HepG2 (cell line): Measurements from ENCODE around the gene ZNF586.

Source experiments
- BHLHE40 ChIP-seq: IDR thresholded peaks from 2 replicates; pipeline ENCODE4 v1.6.1; 2011; ENCODE audit warnings: low read length, improper control_type of control experiment
- CREM ChIP-seq, 2 experiments: sonication (generic) in 1 of 2; formaldehyde crosslinking in 1 of 2; IDR thresholded peaks; 2 replicates each; pipeline versions ENCODE4 v1.4.0 to v1.6.1; 2016 to 2020; ENCODE audit warnings: antibody characterized with exemption in 1 of 2, mild to moderate bottlenecking in 1 of 2, missing genetic modification reagents in 1 of 2
- EED ChIP-seq: sonication (generic); formaldehyde crosslinking; IDR thresholded peaks from 2 replicates; pipeline ENCODE4 v1.5.0; 2020; ENCODE audit warnings: mild to moderate bottlenecking, missing genetic modification reagents
- EP300 ChIP-seq, 3 experiments: sonication (generic) in 1 of 3; formaldehyde crosslinking in 1 of 3; IDR thresholded peaks; 2 replicates each; pipeline versions ENCODE4 v1.5.1 to v1.6.1; 2011 to 2020; ENCODE audit warnings: low read depth in 2 of 3, low read length in 2 of 3, borderline replicate concordance in 1 of 3, improper control_type of control experiment in 1 of 3, mild to moderate bottlenecking in 1 of 3, missing genetic modification reagents in 1 of 3, moderate library complexity in 1 of 3
- HDAC2 ChIP-seq: sonication (generic); formaldehyde crosslinking; IDR thresholded peaks from 2 replicates; pipeline ENCODE4 v1.4.0; 2020; ENCODE audit warnings: missing genetic modification reagents
- HMG20B ChIP-seq: conservative IDR thresholded peaks from 2 replicates; pipeline ENCODE4 v1.6.1; 2016; ENCODE audit warnings: missing genetic modification reagents, missing compliant biosample characterization
- IKZF1 ChIP-seq: fragments of 450-650 bp; IDR thresholded peaks from 2 replicates; pipeline ENCODE4 v1.7.1; 2016
- POLR2A ChIP-seq, 2 experiments: IDR thresholded peaks; 2 replicates each; pipeline ENCODE4 v1.6.1; 2011; ENCODE audit warnings: low read depth in 2 of 2, low read length in 2 of 2, mild to moderate bottlenecking in 1 of 2, moderate library complexity in 1 of 2; ENCODE audit not compliant: insufficient read depth in 1 of 2
- POLR2G ChIP-seq: fragments of 200-400 bp; formaldehyde crosslinking; IDR thresholded peaks from 2 replicates; pipeline ENCODE4 v1.6.1; 2018; ENCODE audit warnings: mild to moderate bottlenecking, low read depth, low read length, moderate library complexity
- TFAP4 ChIP-seq: sonication (generic); IDR thresholded peaks from 2 replicates; pipeline ENCODE4 v1.6.1; 2016; ENCODE audit warnings: low read depth, borderline replicate concordance
- ZNF883 ChIP-seq: sonication (generic); formaldehyde crosslinking; IDR thresholded peaks from 2 replicates; pipeline ENCODE4 v1.5.1; 2020; ENCODE audit warnings: mild to moderate bottlenecking, missing genetic modification reagents; ENCODE audit errors: not compliant biosample characterization

- TF ChIP-seq CREM (IDR thresholded peaks at IDR 0.05) = no peak
- no peak for TF ChIP-seq CREM (CRISPR knock-in tag; IDR thresholded peaks at IDR 0.05)
- no peak for TF ChIP-seq IKZF1
- no peak for TF ChIP-seq TFAP4
- no peak for TF ChIP-seq EP300 (IDR thresholded peaks at IDR 0.05; ENCODE audit: low read depth in 2 of 2, low read length in 2 of 2)
- no peak for TF ChIP-seq EP300 (CRISPR knock-in tag; IDR thresholded peaks at IDR 0.05; ENCODE audit: borderline replicate concordance)
- no peak for TF ChIP-seq ZNF883
- TF ChIP-seq POLR2G = no peak
- TF ChIP-seq EED (CRISPR knock-in tag) = no peak
- no peak for TF ChIP-seq BHLHE40
- no peak for TF ChIP-seq POLR2A (IDR thresholded peaks at IDR 0.05; ENCODE audit: insufficient read depth in 1 of 2, low read depth in 2 of 2, low read length in 2 of 2)
- no peak for TF ChIP-seq HDAC2
- TF ChIP-seq HMG20B (CRISPR knock-in tag) = no peak
Observed at GRCh38 chr19:57820599-57820998, 51.1 kb downstream of the ZNF586 start.
